H1 (cell line): Measurements from ENCODE around the gene CBY1. TPM values are rescaled to one million over a fixed set of nuclear protein-coding genes. Genes with fewer than 3 reads are reported as not detected.

Experiments
- ASH2L ChIP-seq: fragments of 200-600, 300-600 bp; sonication (generic); IDR thresholded peaks from one replicate; pipeline ENCODE4 v1.7.1; 2017; ENCODE audit warnings: low read length
- CBX8 ChIP-seq: fragments of 300-800, 300-1000 bp; sonication (generic); IDR thresholded peaks from 2 replicates; pipeline ENCODE4 v1.7.1; 2016; ENCODE audit warnings: low read depth, low read length, borderline replicate concordance
- EP300 ChIP-seq, 2 experiments: IDR thresholded peaks; 1 replicate in 1 of 2; 2 replicates in 1 of 2; pipeline ENCODE4 v1.6.1; 2011 to 2012; ENCODE audit warnings: low read depth in 2 of 2, low read length in 2 of 2, mild to moderate bottlenecking in 2 of 2, borderline replicate concordance in 1 of 2, inconsistent platforms in 1 of 2, moderate library complexity in 1 of 2
- POLR2A ChIP-seq, 2 experiments: IDR thresholded peaks; 1 replicate in 1 of 2; 2 replicates in 1 of 2; pipeline ENCODE4 v1.6.1; 2011; ENCODE audit warnings: low read depth in 2 of 2, low read length in 2 of 2, mild to moderate bottlenecking in 2 of 2; ENCODE audit errors: control extremely low read depth in 1 of 2
- polyA plus RNA-seq, 7 experiments: library from polyadenylated mRNA; depleted of rRNA in 3 of 7; stranded (reverse) in 5 of 7; unstranded in 2 of 7; fragments of >200 nt in 5 of 7; fragments of 200-250 nt in 2 of 7; gene quantifications; 1 replicate in 5 of 7; 2 replicates in 1 of 7; 4 replicates in 1 of 7; pipeline versions ENCODE4 v1.2.1 to v1.2.3, GENCODE V29; 2011 to 2013; ENCODE audit warnings: missing spikeins in 2 of 7, mixed read lengths in 2 of 7
- total RNA-seq: library from RNA; stranded (reverse); fragmentation: NEBNext Ultra II Directional; extraction: Animal tissue kit (Norgen Biotek cat#: 25700); gene quantifications from 2 replicates; pipeline ENCODE4 v1.2.1, GENCODE V29; 2021

Gene CBY1
- total and polyA plus RNA-seq, 2 of the 8 experiments (the other 6 are each of a cell fraction or from before 2014, with no cell fraction given), result 23.2 to 30.2 TPM

- TF ChIP-seq EP300 (IDR thresholded peaks at IDR 0.05; ENCODE audit: borderline replicate concordance in 1 of 2, low read depth in 2 of 2, low read length in 2 of 2) (no peak), POLR2A (IDR thresholded peaks at IDR 0.05; ENCODE audit: control extremely low read depth in 1 of 2, low read depth in 2 of 2, low read length in 2 of 2) (no peak), CBX8 (no peak), ASH2L (no peak)
Observed at GRCh38 chr22:38618682-38619081, 37.8 kb upstream of the CBY1 start (continued).
